ENCODE data around the gene C16orf54.
"Not testable (repeated sequence)": the region's sequence is repeated elsewhere in the genome, so short reads cannot be mapped to it uniquely, and the experiment has no call there.

Gene C16orf54

DNA sequence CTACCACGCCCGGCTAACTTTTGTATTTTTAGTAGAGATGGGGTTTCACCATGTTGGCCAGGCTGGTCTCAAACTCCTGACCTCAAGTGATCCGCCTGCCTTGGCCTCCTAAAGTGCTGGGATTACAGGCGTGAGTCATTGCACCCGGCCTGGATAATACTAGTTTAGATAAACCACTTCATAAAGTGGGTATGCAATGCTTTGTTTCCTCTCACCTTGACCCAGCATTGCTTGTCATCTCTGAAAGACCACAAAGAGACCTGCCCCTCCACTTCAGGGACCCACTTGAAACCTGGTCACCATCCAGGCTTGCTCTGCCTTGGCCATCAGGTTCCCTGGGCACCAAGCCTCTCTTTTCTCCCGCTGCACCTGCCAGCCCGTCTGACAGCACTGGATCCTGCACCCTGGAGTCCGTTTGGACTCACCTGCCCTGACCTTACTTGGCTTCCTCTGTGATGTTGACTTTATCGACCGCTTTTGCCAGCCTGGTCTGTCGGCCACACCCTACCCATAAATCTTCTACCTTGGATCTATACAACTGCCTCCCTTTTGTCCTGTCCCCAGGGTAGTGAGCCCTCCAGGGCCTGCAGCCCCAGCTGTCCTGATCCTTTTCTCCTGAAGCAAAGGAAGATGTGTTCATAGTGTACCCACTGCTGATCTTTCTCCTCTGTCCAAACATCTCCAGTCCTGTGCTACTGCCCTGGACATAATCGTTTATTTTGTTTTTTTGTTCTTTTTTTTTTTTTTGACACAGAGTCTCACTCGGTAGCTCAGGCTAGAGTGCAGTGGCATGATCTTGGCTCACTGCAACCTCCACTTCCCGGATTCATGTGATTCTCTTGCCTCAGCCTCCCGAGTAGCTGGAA is 19.6 kb upstream of the C16orf54 start:
- Histone ChIP-seq H3K4me3 (ENCODE audit: low read depth in 1 of 2, low read length in 2 of 2) (no peak overlapping the region), H3K9me3 (ENCODE audit: control insufficient read depth in 1 of 2, low read length in 2 of 2) (no peaks in the 10 kb centered on the region), H3K4me1 (ENCODE audit: control insufficient read depth in 1 of 2, insufficient read depth in 2 of 2, low read length in 2 of 2) (no peaks in the 10 kb centered on the region), H3K27me3 (ENCODE audit: low read depth, low read length) (no peaks in the 10 kb centered on the region), H3K27ac (ENCODE audit: low read length) (no peak overlapping the region), H3K36me3 (ENCODE audit: control insufficient read depth in 1 of 2, insufficient read depth in 2 of 2, low read length in 2 of 2) (no peaks in the 10 kb centered on the region)

- Histone ChIP-seq H3K27me3 (ENCODE audit: low read depth, low read length) (no peaks in the 10 kb centered on the region), H3K36me3 (ENCODE audit: control insufficient read depth in 1 of 2, insufficient read depth in 2 of 2, low read length in 2 of 2) (no peaks in the 10 kb centered on the region), H3K4me1 (ENCODE audit: control insufficient read depth in 1 of 2, insufficient read depth in 2 of 2, low read length in 2 of 2) (no peaks in the 10 kb centered on the region), H3K4me3 (ENCODE audit: low read depth in 1 of 2, low read length in 2 of 2) (no peak overlapping the region), H3K9me3 (ENCODE audit: control insufficient read depth in 1 of 2, low read length in 2 of 2) (no peaks in the 10 kb centered on the region), H3K27ac (ENCODE audit: low read length) (no peak overlapping the region)
Measured at GRCh38 chr16:29763326-29763725, 17.5 kb upstream of the C16orf54 start.

DNA sequence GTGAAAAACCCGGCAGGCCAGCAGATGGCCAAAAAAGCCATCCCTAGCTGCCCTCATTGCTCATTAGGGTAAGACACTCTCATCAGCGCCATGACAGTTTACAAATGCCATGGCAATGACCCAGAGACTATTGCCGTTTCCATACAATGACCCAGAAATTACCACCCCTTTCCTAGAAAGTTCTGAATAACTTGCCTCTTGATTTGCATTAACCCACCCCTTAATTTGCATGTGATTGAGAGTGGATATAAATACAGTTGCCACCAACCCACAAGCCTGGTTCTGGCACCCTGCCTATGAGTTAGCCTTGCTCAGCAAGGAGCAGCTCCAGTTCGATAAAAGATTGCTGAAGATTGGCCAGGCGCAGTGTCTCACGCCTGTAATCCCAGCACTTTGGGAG is 16.1 kb upstream of the C16orf54 start:
- H3K4me3 ChIP-seq (ENCODE audit: low read depth in 1 of 2, low read length in 2 of 2), result no peak overlapping the region
- no peaks in the 10 kb centered on the region for H3K9me3 ChIP-seq (ENCODE audit: control insufficient read depth in 1 of 2, low read length in 2 of 2)
- H3K27ac ChIP-seq (ENCODE audit: low read length), result no peak overlapping the region
- H3K36me3 ChIP-seq (ENCODE audit: control insufficient read depth in 1 of 2, insufficient read depth in 2 of 2, low read length in 2 of 2), result no peaks in the 10 kb centered on the region
- H3K4me1 ChIP-seq (ENCODE audit: control insufficient read depth in 1 of 2, insufficient read depth in 2 of 2, low read length in 2 of 2), result no peaks in the 10 kb centered on the region
- no peaks in the 10 kb centered on the region for H3K27me3 ChIP-seq (ENCODE audit: low read depth, low read length)

GRCh38 chr16:29761280-29761651 is 15.5 kb upstream of the C16orf54 start:
- H3K27ac ChIP-seq (ENCODE audit: low read length); H3K27me3 ChIP-seq (ENCODE audit: low read depth, low read length); H3K4me3 ChIP-seq (ENCODE audit: low read depth in 1 of 2, low read length in 2 of 2); H3K4me1 ChIP-seq (ENCODE audit: control insufficient read depth in 1 of 2, insufficient read depth in 2 of 2, low read length in 2 of 2); H3K36me3 ChIP-seq (ENCODE audit: control insufficient read depth in 1 of 2, insufficient read depth in 2 of 2, low read length in 2 of 2); H3K9me3 ChIP-seq (ENCODE audit: control insufficient read depth in 1 of 2, low read length in 2 of 2): not testable (repeated sequence)

DNA sequence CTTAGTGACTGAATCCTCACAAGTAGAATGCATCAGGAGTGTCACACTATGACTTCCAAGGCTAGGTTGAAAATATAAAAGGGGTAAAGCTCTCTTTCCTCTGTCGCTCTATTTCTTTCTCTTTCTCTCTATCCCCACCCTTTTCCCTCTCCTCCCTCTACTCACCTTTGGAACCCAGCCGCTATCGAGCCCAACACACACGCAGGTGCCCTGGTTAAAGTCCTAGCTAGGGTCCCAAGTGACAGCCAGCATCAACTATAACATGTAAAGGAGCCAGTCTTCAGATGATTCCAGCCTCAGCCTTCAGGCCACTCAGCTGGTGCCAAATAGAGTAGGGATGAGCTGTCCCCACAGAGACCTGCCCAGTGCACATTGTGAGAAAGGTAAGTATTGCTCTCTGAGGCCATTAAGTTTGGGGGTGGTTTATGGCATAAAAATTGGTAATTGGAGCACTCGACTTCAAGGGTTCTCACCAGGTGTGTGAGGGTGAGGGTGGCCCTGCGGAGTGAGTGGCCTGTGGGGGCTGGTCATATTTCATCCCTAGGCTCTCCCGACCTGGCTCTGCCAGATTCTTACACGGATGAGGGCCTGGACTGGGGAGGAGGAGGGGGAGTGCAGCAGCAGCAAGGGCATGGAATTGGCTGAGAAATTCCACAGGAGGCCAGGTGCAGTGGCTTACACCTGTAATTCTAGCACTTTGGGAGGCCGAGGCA is 14.9 kb upstream of the C16orf54 start:
- Histone ChIP-seq H3K36me3 (ENCODE audit: control insufficient read depth in 1 of 2, insufficient read depth in 2 of 2, low read length in 2 of 2) (no peaks in the 10 kb centered on the region), H3K27ac (ENCODE audit: low read length) (no peak overlapping the region), H3K4me1 (ENCODE audit: control insufficient read depth in 1 of 2, insufficient read depth in 2 of 2, low read length in 2 of 2) (no peaks in the 10 kb centered on the region), H3K4me3 (ENCODE audit: low read depth in 1 of 2, low read length in 2 of 2) (no peak overlapping the region), H3K9me3 (ENCODE audit: control insufficient read depth in 1 of 2, low read length in 2 of 2) (no peaks in the 10 kb centered on the region), H3K27me3 (ENCODE audit: low read depth, low read length) (no peaks in the 10 kb centered on the region)

DNA sequence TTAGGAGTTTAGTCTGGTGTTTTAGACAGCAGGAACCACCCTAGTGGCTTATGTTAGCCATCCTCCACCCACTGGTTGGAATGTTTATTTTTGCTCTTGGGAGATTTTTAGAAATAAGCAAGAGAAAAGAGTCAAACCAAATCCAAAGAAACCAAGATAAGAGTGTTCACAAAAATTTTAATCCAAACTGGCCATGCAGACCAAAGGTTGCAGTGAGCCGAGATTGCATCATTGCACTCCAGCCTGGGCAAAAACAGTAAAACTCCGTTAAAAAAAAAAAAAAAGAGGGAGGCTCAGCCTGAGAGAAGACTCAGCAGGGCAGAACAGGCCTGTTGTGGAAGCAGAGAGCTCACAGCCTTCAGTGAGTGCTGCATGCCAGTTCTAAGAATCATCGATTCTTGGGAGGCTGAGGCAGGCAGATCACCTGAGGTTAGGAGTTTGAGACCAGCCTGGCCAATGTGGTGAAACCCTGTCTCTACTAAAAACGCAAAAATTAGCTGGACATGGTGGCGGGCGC is 12.2 kb upstream of the C16orf54 start:
- Histone ChIP-seq H3K27me3 (ENCODE audit: low read depth, low read length) (no peaks in the 10 kb centered on the region), H3K9me3 (ENCODE audit: control insufficient read depth in 1 of 2, low read length in 2 of 2) (no peaks in the 10 kb centered on the region), H3K4me3 (ENCODE audit: low read depth in 1 of 2, low read length in 2 of 2) (no peak overlapping the region), H3K4me1 (ENCODE audit: control insufficient read depth in 1 of 2, insufficient read depth in 2 of 2, low read length in 2 of 2) (no peaks in the 10 kb centered on the region), H3K36me3 (ENCODE audit: control insufficient read depth in 1 of 2, insufficient read depth in 2 of 2, low read length in 2 of 2) (no peaks in the 10 kb centered on the region), H3K27ac (ENCODE audit: low read length) (no peak overlapping the region)

DNA sequence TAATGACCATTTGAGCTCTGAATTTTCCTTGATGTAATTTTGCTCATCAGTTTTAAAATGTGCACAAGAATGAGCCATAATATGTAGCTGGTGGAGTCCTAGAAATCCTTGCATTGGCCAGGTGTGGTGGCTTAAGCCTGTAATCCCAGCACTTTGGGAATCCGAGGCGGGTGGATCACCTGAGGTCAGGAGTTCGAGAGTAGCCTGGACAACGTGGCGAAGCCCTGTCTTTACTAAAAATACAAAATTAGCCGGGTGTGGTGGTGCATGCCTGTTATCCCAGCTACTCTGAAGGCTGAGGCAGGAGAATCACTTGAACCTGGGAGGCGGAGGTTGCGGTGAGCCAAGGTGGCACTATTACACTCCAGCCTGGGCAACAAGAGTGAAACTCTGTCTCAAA is 11.3 kb upstream of the C16orf54 start:
- not testable (repeated sequence) for H3K27ac ChIP-seq (ENCODE audit: low read length); H3K27me3 ChIP-seq (ENCODE audit: low read depth, low read length); H3K4me1 ChIP-seq (ENCODE audit: control insufficient read depth in 1 of 2, insufficient read depth in 2 of 2, low read length in 2 of 2); H3K36me3 ChIP-seq (ENCODE audit: control insufficient read depth in 1 of 2, insufficient read depth in 2 of 2, low read length in 2 of 2); H3K9me3 ChIP-seq (ENCODE audit: control insufficient read depth in 1 of 2, low read length in 2 of 2); H3K4me3 ChIP-seq (ENCODE audit: low read depth in 1 of 2, low read length in 2 of 2)

- H3K27me3 ChIP-seq (ENCODE audit: low read depth, low read length), result no peaks in the 10 kb centered on the region
- H3K4me3 ChIP-seq (ENCODE audit: low read depth in 1 of 2, low read length in 2 of 2), result no peak overlapping the region
- H3K4me1 ChIP-seq (ENCODE audit: control insufficient read depth in 1 of 2, insufficient read depth in 2 of 2, low read length in 2 of 2), result no peaks in the 10 kb centered on the region
- no peak overlapping the region for H3K27ac ChIP-seq (ENCODE audit: low read length)
- no peaks in the 10 kb centered on the region for H3K9me3 ChIP-seq (ENCODE audit: control insufficient read depth in 1 of 2, low read length in 2 of 2)
- H3K36me3 ChIP-seq (ENCODE audit: control insufficient read depth in 1 of 2, insufficient read depth in 2 of 2, low read length in 2 of 2), result no peaks in the 10 kb centered on the region
Measured at GRCh38 chr16:29756654-29757053, 10.9 kb upstream of the C16orf54 start.

- no peak overlapping the region for H3K4me3 ChIP-seq (ENCODE audit: low read depth in 1 of 2, low read length in 2 of 2)
- H3K4me1 ChIP-seq (ENCODE audit: control insufficient read depth in 1 of 2, insufficient read depth in 2 of 2, low read length in 2 of 2), result no peaks in the 10 kb centered on the region
- H3K36me3 ChIP-seq (ENCODE audit: control insufficient read depth in 1 of 2, insufficient read depth in 2 of 2, low read length in 2 of 2), result no peaks in the 10 kb centered on the region
- H3K27ac ChIP-seq (ENCODE audit: low read length), result no peak overlapping the region
- H3K27me3 ChIP-seq (ENCODE audit: low read depth, low read length), result no peaks in the 10 kb centered on the region
- H3K9me3 ChIP-seq (ENCODE audit: control insufficient read depth in 1 of 2, low read length in 2 of 2), result no peaks in the 10 kb centered on the region
Measured at GRCh38 chr16:29753516-29753915, 7.7 kb upstream of the C16orf54 start.

DNA sequence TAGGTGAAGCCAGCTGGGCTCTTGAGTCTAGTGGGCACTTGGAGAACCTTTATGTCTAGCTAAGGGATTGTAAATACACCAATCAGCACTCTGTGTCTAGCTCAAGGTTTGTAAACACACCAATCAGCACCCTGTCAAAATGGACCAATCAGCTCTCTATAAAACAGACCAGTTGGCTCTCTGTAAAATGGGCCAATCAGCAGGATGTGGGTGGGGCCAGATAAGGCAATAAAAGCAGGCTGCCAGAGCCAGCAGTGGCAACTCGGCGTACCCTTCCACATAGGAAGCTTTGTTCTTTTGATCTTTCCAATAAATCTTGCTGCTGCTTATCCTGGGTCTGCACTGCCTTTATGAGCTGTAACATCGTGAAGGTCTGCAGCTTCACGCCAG is 3.0 kb upstream of the C16orf54 start:
- H3K4me1 ChIP-seq (ENCODE audit: control insufficient read depth in 1 of 2, insufficient read depth in 2 of 2, low read length in 2 of 2); H3K27me3 ChIP-seq (ENCODE audit: low read depth, low read length); H3K4me3 ChIP-seq (ENCODE audit: low read depth in 1 of 2, low read length in 2 of 2); H3K9me3 ChIP-seq (ENCODE audit: control insufficient read depth in 1 of 2, low read length in 2 of 2); H3K36me3 ChIP-seq (ENCODE audit: control insufficient read depth in 1 of 2, insufficient read depth in 2 of 2, low read length in 2 of 2); H3K27ac ChIP-seq (ENCODE audit: low read length): not testable (repeated sequence)

GRCh38 chr16:29747947-29748759 is 2.4 kb upstream of the C16orf54 start:
- Histone ChIP-seq H3K9me3 (ENCODE audit: control insufficient read depth in 1 of 2, low read length in 2 of 2) (no peaks in the 10 kb centered on the region), H3K27me3 (ENCODE audit: low read depth, low read length) (no peaks in the 10 kb centered on the region), H3K4me3 (ENCODE audit: low read depth in 1 of 2, low read length in 2 of 2) (no peak overlapping the region), H3K4me1 (ENCODE audit: control insufficient read depth in 1 of 2, insufficient read depth in 2 of 2, low read length in 2 of 2) (no peaks in the 10 kb centered on the region), H3K27ac (ENCODE audit: low read length) (no peak overlapping the region), H3K36me3 (ENCODE audit: control insufficient read depth in 1 of 2, insufficient read depth in 2 of 2, low read length in 2 of 2) (no peaks in the 10 kb centered on the region)
